ENCODE data around the gene KCNN3. TPM values are rescaled to one million over a fixed set of nuclear protein-coding genes. Genes with fewer than 3 reads are reported as not detected.

KCNN3 gene
- 0.07 TPM in 2 replicates for total RNA-seq

GRCh38 chr1:154870115-154870571 is at the start of gene KCNN3:
KCNN3 (minus strand) TSS chr1:154870281; CDS start chr1:154869964, 317 bp downstream.

Other genes with a start within 250 kb of the KCNN3 start
- 7.9 and 9.6 TPM in 2 replicates for gene PMVK, start 66.4 kb upstream of the KCNN3 start, total RNA-seq
- 127 and 136 TPM in 2 replicates for gene PBXIP1, start 85.8 kb upstream of the KCNN3 start, total RNA-seq
- 11.1 and 11.7 TPM in 2 replicates for gene PYGO2, start 91.5 kb upstream of the KCNN3 start, total RNA-seq
- gene SHC1, start 100.5 kb upstream of the KCNN3 start, total RNA-seq = 432 and 457 TPM in 2 replicates
- gene CKS1B, start 104.4 kb upstream of the KCNN3 start, total RNA-seq = 26.8 and 39.6 TPM in 2 replicates
- 13.0 and 21.8 TPM in 2 replicates for gene FLAD1, start 113.1 kb upstream of the KCNN3 start, total RNA-seq
- 0.33 TPM in 1 of 2 replicates, not detected in the other for gene LENEP, start 123.3 kb upstream of the KCNN3 start, total RNA-seq
- gene ZBTB7B, start 132.5 kb upstream of the KCNN3 start, total RNA-seq = 27.9 and 31.9 TPM in 2 replicates
- gene DCST2, start 163.5 kb upstream of the KCNN3 start, total RNA-seq = 0.07 TPM in 1 of 2 replicates, not detected in the other
- not detected in 2 replicates for gene DCST1, start 163.5 kb upstream of the KCNN3 start, total RNA-seq
- 113 and 152 TPM in 2 replicates for gene ADAM15, start 181.0 kb upstream of the KCNN3 start, total RNA-seq
- gene EFNA4, start 193.5 kb upstream of the KCNN3 start, total RNA-seq = 4.6 and 6.5 TPM in 2 replicates
- gene EFNA3, start 208.6 kb upstream of the KCNN3 start, total RNA-seq = 3.1 and 4.2 TPM in 2 replicates

Data from smooth muscle cell of the pulmonary artery (primary cell).